Muscle layer of duodenum (tissue), 2 donors: Measurements from ENCODE around the gene AHDC1.

Experiments
- H3K27ac ChIP-seq: one replicate; pipeline ENCODE4 v1.7.0; 2013; ENCODE audit warnings: mild to moderate bottlenecking, low read length
- H3K27me3 ChIP-seq: one replicate; pipeline ENCODE4 v1.7.0; 2013; ENCODE audit warnings: low read depth, mild to moderate bottlenecking, control low read depth, low read length
- H3K36me3 ChIP-seq, 2 donors: one replicate each; pipeline ENCODE4 v1.7.0; 2013; ENCODE audit warnings: low read length in 2 of 2, control low read depth in 1 of 2, mild to moderate bottlenecking in 1 of 2; ENCODE audit not compliant: insufficient read depth in 2 of 2, control insufficient read depth in 1 of 2
- H3K4me1 ChIP-seq, 2 donors: one replicate each; pipeline ENCODE4 v1.7.0; 2013; ENCODE audit warnings: low read length in 2 of 2, mild to moderate bottlenecking in 2 of 2, control low read depth in 1 of 2, moderate library complexity in 1 of 2; ENCODE audit not compliant: insufficient read depth in 2 of 2, control insufficient read depth in 1 of 2
- H3K4me3 ChIP-seq, 2 donors: one replicate each; pipeline ENCODE4 v1.7.0; 2013; ENCODE audit warnings: low read length in 2 of 2, low read depth in 1 of 2, mild to moderate bottlenecking in 1 of 2
- H3K9me3 ChIP-seq, 2 donors: one replicate each; pipeline ENCODE4 v1.7.0; 2013; ENCODE audit warnings: low read length in 2 of 2, control low read depth in 1 of 2, mild to moderate bottlenecking in 1 of 2; ENCODE audit not compliant: control insufficient read depth in 1 of 2
- donor health status: healthy.

AHDC1 gene, protein sequence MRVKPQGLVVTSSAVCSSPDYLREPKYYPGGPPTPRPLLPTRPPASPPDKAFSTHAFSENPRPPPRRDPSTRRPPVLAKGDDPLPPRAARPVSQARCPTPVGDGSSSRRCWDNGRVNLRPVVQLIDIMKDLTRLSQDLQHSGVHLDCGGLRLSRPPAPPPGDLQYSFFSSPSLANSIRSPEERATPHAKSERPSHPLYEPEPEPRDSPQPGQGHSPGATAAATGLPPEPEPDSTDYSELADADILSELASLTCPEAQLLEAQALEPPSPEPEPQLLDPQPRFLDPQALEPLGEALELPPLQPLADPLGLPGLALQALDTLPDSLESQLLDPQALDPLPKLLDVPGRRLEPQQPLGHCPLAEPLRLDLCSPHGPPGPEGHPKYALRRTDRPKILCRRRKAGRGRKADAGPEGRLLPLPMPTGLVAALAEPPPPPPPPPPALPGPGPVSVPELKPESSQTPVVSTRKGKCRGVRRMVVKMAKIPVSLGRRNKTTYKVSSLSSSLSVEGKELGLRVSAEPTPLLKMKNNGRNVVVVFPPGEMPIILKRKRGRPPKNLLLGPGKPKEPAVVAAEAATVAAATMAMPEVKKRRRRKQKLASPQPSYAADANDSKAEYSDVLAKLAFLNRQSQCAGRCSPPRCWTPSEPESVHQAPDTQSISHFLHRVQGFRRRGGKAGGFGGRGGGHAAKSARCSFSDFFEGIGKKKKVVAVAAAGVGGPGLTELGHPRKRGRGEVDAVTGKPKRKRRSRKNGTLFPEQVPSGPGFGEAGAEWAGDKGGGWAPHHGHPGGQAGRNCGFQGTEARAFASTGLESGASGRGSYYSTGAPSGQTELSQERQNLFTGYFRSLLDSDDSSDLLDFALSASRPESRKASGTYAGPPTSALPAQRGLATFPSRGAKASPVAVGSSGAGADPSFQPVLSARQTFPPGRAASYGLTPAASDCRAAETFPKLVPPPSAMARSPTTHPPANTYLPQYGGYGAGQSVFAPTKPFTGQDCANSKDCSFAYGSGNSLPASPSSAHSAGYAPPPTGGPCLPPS (N-terminal part only)

DNA sequence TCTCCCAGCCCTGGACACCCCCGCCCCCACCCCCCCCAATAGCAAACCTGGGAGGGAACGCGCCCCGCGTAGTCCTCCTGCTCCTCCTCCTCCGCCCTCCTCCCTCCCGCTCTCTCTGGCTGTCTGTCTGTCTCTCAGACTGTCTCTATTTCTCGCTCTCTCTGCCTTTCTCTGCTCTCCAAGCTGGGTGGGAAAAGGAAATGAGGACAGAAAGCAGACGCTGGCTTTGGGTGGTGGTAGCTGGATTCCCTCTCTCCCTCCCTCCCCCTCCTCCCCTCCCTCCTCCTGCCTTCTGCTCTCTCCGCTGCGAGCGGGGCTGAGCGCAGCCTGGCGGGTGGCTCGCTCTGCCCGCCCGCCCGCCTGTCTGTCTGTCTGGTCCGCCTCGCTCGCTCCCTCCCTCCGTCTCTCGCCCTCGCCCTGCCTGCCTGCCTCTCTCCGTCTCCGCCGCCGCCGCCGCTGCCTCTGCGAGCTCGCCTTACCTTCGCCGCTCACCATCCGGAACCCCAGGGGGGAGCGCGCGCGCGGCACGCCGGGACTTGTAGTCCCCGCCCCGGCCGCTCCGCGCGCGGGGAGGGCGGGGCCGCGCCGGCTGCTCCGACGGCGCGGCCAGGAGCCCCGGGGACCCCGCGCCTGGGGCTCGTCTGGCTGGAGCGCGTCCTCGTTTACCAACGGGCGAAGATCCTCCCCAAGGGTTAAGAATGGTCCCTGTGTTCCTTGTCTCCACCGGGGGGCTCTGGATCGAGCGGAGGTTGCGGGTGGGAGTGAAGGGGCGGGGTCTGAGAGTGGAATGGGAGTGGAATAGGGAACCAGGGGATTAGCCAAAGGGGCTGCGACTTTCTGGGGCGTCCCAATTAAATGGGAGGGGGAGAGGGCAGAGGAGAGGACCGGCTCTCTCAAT is at the start of gene AHDC1:
TSS of gene AHDC1 (minus strand) at position 464 of the 898 bp plus-strand sequence. CDS start 52,029 bp downstream, outside the sequence.
- H3K27ac ChIP-seq = peak within 1 kb of the TSS; percentile 45
- H3K4me3 ChIP-seq = peak within 1 kb of the TSS; percentile 75 to 76
- H3K36me3 ChIP-seq = no peaks in the 10 kb centered on the region
- no peaks in the 10 kb centered on the region for H3K27me3 ChIP-seq
- H3K9me3 ChIP-seq = no peaks in the 10 kb centered on the region
- peaks cover under 1 to 46% of the 10 kb centered on the region in 2 donors for H3K4me1 ChIP-seq

DNA sequence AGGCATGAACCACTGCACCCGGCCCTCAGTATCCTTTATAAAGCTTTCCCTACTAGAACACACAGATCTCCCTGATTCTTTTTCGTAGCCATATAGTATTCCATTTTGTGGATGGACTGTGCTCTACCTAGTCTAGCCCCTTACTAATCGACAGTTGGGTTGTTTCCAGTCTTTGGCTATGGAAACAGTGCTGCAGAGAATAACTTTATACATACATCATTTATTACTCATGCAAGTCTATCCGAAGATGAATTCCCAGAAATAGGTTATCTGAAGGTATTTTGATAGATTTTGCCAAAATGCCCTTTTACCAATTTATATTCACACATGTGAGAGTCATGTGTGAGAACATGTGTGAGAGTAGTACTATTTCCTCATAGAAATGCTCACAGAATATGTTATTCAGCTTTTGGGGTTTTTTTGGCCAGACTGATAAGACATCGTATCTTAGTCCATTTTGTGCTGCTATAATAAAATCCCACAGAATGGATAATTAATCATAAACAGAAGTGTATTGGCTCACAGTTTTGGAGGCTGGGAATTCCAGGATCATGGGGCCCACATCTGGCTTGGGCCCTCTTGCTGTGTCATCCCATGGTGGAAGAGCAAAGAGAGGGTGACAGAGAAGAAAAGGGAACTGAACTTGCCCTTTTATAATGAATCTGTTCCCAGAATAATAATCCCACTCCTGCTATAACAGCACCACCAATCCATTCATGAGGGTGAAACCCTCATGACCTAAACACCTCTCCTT is 48.3 kb upstream of the AHDC1 start:
- no peak overlapping the region for H3K4me3 ChIP-seq
- H3K4me1 ChIP-seq = peaks cover 11 to 44% of the 10 kb centered on the region in 2 donors
- H3K27me3 ChIP-seq = no peaks in the 10 kb centered on the region
- H3K27ac ChIP-seq = no peak overlapping the region
- no peaks in the 10 kb centered on the region for H3K36me3 ChIP-seq
- no peaks in the 10 kb centered on the region for H3K9me3 ChIP-seq

DNA sequence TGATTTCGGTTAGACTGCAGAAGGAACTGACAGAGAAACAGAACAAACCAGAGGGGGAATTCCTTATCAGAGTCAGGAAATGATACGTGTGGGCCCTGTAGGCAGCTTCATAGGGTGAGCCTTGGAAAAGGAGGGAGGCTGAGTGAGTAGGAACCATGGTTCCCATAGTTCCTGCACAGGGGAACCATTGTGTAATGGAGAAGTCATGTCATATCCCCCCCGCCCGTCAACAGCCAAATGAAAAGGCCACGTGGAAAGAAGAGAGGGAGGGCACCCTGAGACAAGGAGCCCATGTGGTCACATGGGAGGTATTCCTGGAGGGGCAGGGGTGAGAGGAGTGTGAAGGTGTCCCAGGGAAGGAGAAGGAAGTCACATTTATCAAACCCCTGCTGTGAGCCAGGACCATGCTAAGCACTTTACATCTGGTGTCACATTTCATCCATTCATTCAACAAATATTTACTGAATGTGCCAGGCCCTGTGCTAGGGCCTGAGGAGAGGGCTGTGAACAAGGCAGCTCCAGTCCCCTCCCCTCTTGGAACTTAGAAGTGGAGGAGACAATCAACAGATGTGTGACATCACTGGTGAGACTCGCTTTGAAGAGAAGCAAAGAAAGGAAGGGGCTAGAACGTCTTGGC is 46.7 kb upstream of the AHDC1 start:
- Histone ChIP-seq H3K9me3 (no peaks in the 10 kb centered on the region), H3K36me3 (no peaks in the 10 kb centered on the region), H3K4me1 (peaks cover 11 to 34% of the 10 kb centered on the region in 2 donors), H3K27me3 (no peaks in the 10 kb centered on the region), H3K27ac (peak overlapping the region; percentile 19), H3K4me3 (no peak overlapping the region)

DNA sequence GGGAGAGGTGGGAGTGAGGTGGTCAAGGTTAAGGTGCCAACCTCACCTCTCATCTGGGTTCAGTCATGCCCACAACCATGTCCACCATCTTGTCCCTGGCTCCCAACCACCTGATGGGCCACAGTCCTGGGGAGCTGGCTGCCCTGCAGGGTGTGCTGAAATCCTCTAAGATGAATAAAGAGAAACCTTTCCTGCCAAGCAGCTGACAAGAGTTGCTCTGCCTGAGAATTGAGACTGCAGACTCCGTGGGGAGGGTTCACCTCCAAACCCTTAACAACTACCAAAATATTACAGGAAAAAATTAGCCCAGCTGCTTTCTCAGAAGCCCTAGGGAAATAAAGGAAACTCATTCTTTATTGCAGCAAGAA is 46.2 kb upstream of the AHDC1 start:
- Histone ChIP-seq H3K4me1 (peaks cover 11 to 29% of the 10 kb centered on the region in 2 donors), H3K27ac (peak overlapping the region; percentile 19), H3K36me3 (no peaks in the 10 kb centered on the region), H3K27me3 (no peaks in the 10 kb centered on the region), H3K4me3 (no peak overlapping the region), H3K9me3 (no peaks in the 10 kb centered on the region)

- Histone ChIP-seq H3K36me3 (no peaks in the 10 kb centered on the region), H3K4me3 (no peak overlapping the region), H3K27me3 (no peaks in the 10 kb centered on the region), H3K4me1 (peaks cover 11 to 29% of the 10 kb centered on the region in 2 donors), H3K27ac (no peak overlapping the region), H3K9me3 (no peaks in the 10 kb centered on the region)
These were observed 45.3 kb upstream of the AHDC1 start for GRCh38 chr1:27649306-27649635.

GRCh38 chr1:27648602-27649305 is 44.8 kb upstream of the AHDC1 start:
- Histone ChIP-seq H3K27me3 (no peaks in the 10 kb centered on the region), H3K4me1 (peaks cover 11 to 29% of the 10 kb centered on the region in 2 donors), H3K36me3 (no peaks in the 10 kb centered on the region), H3K9me3 (no peaks in the 10 kb centered on the region), H3K4me3 (no peak overlapping the region), H3K27ac (no peak overlapping the region)

GRCh38 chr1:27647328-27647727 is 43.4 kb upstream of the AHDC1 start:
- H3K27ac ChIP-seq = no peak overlapping the region
- H3K27me3 ChIP-seq = no peaks in the 10 kb centered on the region
- peaks cover 11 to 29% of the 10 kb centered on the region in 2 donors for H3K4me1 ChIP-seq
- no peaks in the 10 kb centered on the region for H3K9me3 ChIP-seq
- no peaks in the 10 kb centered on the region for H3K36me3 ChIP-seq
- H3K4me3 ChIP-seq = no peak overlapping the region

- no peak overlapping the region for H3K27ac ChIP-seq
- H3K9me3 ChIP-seq = no peaks in the 10 kb centered on the region
- no peaks in the 10 kb centered on the region for H3K27me3 ChIP-seq
- peaks cover 11 to 29% of the 10 kb centered on the region in 2 donors for H3K4me1 ChIP-seq
- H3K36me3 ChIP-seq = no peaks in the 10 kb centered on the region
- H3K4me3 ChIP-seq = no peak overlapping the region
These were observed 42.7 kb upstream of the AHDC1 start for GRCh38 chr1:27646676-27647075.

DNA sequence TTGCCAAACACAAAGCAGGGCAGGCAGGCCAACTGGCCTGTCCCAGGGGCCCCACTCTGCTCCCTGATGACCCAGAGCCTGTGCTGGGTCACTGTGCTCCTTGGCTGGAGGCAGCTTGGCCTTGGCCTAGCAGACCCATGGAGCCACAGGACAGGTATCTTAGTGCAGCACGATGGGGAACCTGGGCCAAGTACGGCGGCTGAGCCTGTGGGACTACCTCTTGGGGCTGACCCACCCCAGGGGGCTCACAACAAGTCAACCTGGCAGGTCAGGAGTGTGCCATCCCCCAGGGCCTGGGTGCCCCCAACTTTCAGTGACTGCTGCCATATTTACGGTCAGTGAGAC is 41.1 kb upstream of the AHDC1 start:
- Histone ChIP-seq H3K4me1 (peaks cover 2 to 17% of the 10 kb centered on the region in 2 donors), H3K4me3 (no peak overlapping the region), H3K36me3 (no peaks in the 10 kb centered on the region)

More for the DNA sequence above, 41.1 kb upstream of the AHDC1 start:
- Histone ChIP-seq H3K27ac (no peak overlapping the region), H3K27me3 (no peaks in the 10 kb centered on the region), H3K9me3 (no peaks in the 10 kb centered on the region)
